GM19395 (cell line): ENCODE measurements around the gene TOR2A.
"Not testable (repeated sequence)": the region's sequence is repeated elsewhere in the genome, so short reads cannot be mapped to it uniquely, and the experiment has no call there.

ENCODE experiments used
- ATAC-seq: cut with Tn5 transposase; IDR thresholded peaks from one replicate; pipeline ENCODE4 v1.9.1; 2021; ENCODE audit warnings: mild to moderate bottlenecking, moderate library complexity; ENCODE audit not compliant: unreplicated experiment

Gene TOR2A

GRCh38 chr9:127734747-127735529, at the start of gene TOR2A:
Gene TOR2A, minus strand, starts transcription at chr9:127735294. Its CDS starts 24 bp downstream, at chr9:127735270.
- ATAC-seq, result peak; percentile 86

GRCh38 chr9:127783111-127784008, 48.3 kb upstream of the TOR2A start:
- ATAC-seq, result no peak

- no peak for ATAC-seq
Measured at GRCh38 chr9:127781806-127782205, 46.7 kb upstream of the TOR2A start.

- ATAC-seq, result not testable (repeated sequence)
Measured at GRCh38 chr9:127780909-127781308, 45.8 kb upstream of the TOR2A start.

- no peak for ATAC-seq
Measured at GRCh38 chr9:127780126-127780885, 45.2 kb upstream of the TOR2A start.

- ATAC-seq, result peak; percentile 46
Measured at GRCh38 chr9:127779136-127779981, 44.3 kb upstream of the TOR2A start.

- ATAC-seq, result peak; percentile 37
Measured at GRCh38 chr9:127778280-127779135, 43.4 kb upstream of the TOR2A start, which contains the start of gene SH2D3C. Gene SH2D3C, minus strand, starts transcription at chr9:127778666. Its CDS starts 39 bp downstream, at chr9:127778627.

- ATAC-seq, result no peak
Measured at GRCh38 chr9:127777368-127777980, 42.4 kb upstream of the TOR2A start.

- ATAC-seq, result no peak
Measured at GRCh38 chr9:127776924-127777289, 41.8 kb upstream of the TOR2A start.

GRCh38 chr9:127776195-127776923, 41.3 kb upstream of the TOR2A start:
- peak; percentile 45 for ATAC-seq

GRCh38 chr9:127773981-127774380, 38.9 kb upstream of the TOR2A start:
- no peak for ATAC-seq

- no peak for ATAC-seq
Measured at GRCh38 chr9:127773272-127773671, 38.2 kb upstream of the TOR2A start.

- ATAC-seq, result no peak
Measured at GRCh38 chr9:127772603-127773002, 37.5 kb upstream of the TOR2A start.

- no peak for ATAC-seq
Measured at GRCh38 chr9:127771570-127772189, 36.6 kb upstream of the TOR2A start.

GRCh38 chr9:127770905-127771569, 35.9 kb upstream of the TOR2A start:
- peak; percentile 86 for ATAC-seq

- ATAC-seq, result no peak
Measured at GRCh38 chr9:127770583-127770904, 35.5 kb upstream of the TOR2A start.

GRCh38 chr9:127769929-127770582, 35.0 kb upstream of the TOR2A start:
- no peak for ATAC-seq
